GM18907 (cell line): ENCODE results near the gene RAPGEF3.

Experiments
- ATAC-seq: cut with Tn5 transposase; IDR thresholded peaks from one replicate; pipeline ENCODE4 v1.9.1; 2021; ENCODE audit warnings: mild to moderate bottlenecking, moderate library complexity; ENCODE audit not compliant: unreplicated experiment

The RAPGEF3 gene

DNA sequence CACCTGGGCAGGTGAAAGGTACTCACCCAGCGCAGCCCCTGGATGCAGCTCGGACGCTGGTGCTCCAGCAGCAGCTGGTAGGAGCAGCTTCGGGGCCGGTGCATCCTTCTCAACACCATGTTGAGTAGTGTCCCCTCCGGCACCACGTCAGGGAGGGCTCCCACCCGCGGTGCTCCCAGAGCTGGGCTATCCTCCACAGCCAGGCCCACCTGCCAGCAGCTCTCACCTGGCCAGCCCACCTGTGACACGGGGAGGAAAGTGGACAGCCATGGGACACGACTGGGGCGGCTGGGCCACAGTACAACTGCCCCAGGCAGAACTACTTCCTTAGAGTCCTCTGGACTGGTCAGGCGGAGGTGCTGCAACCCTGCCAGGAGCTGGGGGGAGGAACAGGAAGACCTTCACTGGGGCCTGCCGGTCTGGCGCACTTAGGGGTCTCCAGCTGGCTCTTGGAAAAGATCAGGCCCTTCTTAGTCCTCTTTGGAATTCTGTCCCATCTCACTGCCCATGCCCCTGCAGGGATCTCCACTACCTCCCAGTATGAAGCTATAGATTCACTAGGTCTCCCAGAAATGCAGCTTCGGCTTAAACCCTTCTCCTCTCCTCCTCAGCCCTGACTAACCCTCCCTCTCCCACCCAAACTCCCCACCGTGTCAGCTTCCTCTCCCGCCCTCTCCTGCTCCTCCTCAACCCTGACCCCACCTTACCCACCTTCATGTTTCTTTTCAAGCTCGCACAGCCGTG is 668 bp downstream of the RAPGEF3 start:
- no peak for ATAC-seq

DNA sequence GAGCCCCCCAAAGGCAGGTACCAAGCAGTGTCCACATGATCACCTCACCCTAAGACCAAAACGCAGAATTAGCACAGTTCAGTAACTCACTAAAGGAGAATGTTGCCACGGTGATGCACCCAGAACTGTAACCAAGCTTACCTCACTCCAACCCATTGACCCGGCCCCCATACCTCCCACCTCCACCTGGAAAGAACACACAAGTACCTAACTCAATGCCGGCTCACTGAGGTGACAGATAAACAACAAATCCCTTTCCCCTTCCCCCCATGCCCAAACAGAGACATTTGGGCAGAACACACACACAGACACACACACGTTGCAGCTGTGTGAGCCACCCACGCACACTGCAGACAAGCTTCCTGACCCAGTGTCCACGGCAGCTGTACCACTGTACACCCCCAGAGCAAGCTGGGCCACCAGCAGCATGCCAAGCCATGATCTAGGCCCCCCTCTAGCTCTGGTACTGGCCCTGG is 1.3 kb downstream of the RAPGEF3 start:
- ATAC-seq = no peak

DNA sequence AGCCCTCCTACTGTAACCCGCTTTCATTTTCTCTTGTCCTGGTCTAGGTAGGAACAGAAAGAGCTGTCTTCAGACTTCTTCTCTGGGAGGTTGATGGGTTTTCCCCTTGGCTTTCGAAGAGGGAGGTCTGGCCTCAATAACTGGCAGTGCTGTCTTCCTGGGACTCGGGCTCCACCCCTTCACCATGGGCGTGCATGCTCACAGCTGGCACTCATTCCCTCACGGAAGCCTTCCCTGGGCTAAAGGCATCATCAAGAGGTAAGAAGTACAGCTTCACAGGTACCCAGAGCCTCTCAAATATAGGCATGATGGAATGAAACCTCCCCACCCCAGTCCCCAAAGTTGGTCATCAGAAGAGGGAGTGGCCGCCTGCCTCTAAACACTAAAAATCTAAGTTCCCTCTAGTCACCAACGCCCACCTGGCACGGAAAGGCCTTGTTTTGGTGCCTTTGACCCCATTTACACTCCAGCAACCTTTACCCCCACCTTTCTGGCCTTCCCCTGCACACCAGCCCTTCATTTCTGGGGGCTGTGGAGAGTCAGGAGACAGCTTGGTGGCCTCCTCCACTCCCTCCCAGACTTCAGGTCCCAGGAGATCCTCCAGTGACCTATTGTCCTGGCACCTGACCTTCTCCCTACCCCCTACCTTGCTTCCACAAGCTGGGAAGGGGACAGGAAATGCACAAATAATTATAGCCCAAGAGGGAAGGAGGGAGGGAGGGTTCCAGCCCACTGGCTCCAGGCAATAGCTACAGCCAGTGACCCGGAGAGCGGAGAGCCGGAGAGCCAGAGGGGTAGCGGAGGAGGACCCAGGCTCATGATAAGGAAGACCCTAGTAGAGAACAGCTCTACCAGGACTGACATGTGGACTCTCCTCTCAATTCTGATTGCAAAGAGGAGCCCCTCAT is 2.8 kb downstream of the RAPGEF3 start:
- peak; percentile 70 for ATAC-seq

DNA sequence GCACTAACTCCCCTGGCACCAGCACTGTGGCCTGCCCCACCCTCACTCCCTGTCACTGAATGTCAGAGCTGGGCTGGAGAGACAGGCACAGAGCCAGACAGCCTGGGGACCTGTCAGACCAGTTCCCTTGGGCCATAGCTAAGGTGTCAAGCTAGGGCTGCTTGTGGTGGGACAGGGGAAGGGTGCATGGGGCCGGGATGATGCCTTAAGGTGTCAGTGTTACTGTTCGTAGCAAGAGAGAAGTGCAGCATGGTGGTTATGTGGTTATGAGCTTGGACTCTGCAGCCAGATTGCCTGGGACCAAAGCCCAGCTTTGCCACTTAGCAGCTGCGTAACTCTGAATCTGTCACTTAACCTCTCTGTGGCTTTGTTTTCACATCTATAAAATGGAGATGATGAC is 3.8 kb downstream of the RAPGEF3 start:
- ATAC-seq = peak; percentile 19

DNA sequence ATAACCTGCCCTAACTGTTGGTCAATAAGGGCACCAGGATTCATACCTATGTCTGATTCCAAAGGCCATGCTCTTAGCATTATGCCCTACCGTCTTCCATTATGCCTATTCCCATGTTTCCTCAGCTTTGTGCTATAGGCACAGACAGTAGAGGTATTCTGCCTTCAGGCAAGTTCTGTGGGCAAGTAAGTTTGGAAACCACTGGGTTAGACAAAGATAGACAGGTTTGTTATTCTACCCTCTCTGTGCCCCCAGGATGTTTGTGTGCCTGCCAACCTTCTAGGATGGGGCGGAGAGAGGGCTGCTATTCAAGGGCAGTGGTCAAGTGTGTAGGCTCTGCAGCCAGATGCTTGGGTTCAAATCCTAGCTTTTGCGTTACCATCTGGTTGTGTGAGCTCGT is 4.6 kb downstream of the RAPGEF3 start:
- no peak for ATAC-seq

DNA sequence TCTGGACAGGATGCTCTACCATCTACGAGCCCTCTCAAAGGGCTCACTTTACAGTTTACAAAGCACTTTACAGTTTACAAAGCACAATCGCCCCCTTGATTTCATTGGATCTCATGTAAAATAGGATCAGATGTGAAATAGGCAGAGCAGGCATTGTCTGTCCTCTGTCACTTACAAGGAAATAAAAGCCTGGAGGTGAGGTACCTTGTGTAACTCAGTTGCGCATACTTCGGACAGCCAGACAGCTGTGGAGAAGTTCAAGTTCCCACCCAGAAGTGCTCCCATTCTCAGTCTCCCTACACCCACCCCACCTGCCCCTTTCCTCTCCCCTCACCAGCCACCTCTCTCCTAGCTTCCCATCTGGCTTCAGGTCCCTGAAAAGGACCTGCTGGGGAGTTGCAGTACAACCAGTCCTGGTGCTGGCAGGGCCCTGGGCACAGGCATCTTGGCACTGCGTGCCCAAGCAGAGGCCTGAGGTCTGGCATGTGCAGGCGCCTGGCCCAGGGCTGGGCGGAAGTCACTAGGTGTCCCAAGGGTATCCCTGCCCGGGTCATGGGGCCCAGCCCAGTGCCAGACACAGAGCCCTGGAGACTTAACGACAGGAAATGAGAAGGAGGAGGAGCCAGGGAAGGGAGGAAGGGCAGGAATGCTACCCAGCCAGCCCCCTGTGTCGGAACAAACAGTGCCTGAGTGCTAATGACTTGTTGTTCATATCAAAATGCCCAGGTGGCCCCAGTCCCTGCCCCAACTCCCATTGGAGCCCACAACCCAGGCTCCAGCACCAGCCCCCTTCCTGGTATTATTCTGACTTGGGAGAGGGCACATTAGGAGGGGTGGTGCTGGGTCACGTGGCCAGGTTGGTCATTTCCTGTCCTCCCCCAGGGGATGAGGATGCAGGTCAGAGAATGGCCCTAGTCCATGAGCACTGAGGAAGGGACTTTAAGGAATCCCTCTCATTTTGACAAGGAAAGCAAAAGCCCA is 5.4 kb downstream of the RAPGEF3 start:
- ATAC-seq = no peak

DNA sequence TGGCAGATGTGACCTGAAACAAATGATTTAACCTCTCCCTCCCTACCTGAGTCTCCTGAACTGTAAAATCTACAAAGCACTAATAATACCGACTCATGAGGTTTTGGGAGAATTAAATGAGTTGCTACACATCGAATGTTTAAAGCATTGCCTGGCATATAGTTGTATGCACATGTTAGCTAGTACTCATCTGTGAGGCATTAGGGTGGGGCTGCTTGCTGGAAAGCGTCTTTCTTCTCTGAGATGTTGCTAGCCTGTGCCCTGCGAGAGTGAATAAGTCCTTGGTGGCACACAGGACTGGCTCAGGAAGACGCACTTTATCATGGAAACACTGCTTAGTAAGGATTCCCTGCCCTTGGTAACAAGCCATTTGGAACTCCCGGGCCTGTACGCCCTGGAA is 6.1 kb downstream of the RAPGEF3 start:
- no peak for ATAC-seq

DNA sequence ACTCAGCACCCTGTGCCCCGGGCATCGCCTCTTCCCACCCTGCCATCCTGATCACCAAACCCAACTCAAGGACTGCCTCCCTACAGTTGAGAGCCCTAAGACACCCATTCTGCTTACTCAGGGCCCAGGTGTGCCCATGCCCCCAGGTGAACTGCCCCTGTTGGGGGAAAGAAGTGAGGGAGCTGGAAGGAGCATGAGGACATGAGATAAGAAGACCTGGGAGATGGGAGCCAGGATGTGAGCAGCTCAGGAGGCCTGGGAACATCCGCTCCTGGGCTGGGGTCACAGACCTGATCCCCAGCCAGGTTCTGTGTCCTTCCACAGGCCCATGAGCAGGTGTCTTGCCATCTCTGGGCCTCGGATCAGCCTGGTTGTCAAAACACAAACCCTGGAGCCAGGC is 6.6 kb downstream of the RAPGEF3 start:
- ATAC-seq = no peak

DNA sequence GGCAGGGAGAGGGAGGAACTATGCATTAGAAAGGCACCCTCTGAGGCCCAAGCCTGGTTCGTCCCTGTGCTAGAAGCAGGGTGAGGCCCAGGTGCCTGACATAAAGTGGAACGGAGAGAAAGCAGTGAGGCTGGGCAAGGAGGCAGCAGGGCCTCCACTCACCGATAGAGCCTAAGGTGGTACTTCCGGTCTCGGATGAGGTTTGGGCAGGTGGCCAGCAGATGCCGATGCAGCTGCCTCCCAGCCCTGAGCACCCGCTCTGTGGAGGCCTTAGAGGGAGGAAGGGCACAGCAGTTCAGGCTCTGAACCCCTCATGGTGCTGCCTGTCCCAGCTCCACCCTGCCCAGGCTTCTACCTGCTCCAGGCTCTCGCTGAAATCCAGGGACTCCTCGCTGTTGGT is 7.1 kb downstream of the RAPGEF3 start:
- ATAC-seq = no peak

DNA sequence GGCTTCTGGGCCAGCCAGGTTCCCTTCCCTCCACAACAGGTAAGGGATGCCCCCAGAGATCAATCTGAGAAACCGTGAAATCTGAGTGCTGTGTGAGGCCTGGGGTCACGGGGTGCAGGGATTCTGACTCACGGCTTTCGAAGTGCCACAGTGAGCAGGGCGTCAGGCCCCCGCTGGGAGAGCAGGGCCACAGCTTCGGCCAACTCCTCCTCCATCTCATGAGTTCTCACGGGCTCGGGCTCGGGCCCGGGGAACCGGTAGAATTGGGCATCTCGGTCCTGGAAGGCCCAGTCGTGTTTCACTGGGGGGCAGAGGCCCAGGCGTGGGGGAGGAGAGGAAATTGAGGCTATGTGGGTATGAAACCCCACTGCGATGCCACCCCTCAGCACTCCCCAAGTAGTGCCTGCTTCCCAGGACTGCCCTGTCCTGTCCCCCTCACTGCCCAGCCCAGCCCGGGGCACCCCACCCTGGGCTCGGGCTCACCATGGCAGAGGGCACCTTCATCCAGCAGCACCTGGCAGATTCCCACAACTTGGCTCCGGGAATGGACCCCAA is 7.7 kb downstream of the RAPGEF3 start:
- ATAC-seq = no peak

DNA sequence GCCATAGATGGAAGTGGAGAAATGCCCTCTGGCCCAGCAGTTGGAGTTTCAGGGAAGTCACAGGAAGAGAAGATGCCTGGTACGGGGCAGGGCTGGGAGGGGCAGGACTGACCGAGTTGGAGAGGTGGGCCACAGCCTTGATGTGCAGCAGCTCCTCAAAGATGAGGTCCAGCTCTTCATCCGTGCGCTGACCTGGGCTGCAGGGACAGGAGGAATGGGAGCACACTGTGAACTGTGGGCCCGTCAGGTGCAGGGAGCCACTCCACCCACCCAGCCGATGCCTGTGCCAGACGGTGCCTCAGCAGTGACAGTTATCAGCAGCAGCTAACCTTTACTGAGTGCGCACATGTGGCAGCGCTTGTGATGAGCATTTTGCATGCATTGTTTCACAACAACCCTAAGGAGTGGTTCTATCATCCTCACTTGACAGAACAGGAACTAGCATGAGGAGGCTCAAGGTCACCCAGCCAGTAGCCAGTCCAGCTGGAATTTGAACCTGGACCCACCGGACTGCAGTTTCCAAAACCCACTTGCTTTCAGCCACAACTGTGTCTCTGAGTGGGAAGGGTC is 8.4 kb downstream of the RAPGEF3 start:
- ATAC-seq = no peak

DNA sequence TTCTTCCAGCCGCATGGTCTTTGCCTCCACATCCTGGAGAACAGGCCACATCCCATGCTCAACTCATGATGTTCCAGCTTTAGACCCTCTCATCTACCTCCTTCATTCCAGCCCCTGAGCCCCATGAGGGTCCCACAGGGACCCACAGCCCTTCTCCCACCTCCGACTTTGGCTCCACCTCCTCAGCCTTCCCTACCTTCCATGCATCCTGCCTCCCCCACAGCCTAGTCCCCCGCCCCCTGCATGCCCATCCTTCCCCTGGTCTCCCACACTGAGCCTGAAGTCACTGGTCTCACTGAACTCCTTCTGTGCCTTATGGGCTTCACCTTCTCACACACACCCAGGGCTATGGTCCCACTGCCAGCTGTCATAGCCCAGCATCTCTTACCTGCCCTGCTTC is 9.8 kb downstream of the RAPGEF3 start:
- ATAC-seq = no peak

DNA sequence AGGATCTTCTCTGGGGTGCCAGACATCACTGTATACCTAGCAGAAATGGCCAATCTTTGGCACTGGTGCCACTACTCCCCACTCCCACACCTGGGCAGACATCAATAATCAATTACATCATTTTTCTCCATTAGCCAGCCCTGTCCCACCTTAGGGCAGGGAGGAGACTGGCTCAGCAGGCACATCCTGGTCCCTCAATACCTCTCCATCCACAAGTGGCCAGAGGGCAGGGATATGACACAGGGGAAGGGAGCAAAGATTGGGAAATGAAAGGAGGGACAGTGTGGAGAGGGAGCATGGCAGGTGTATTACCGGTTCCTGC is 10.2 kb downstream of the RAPGEF3 start:
- ATAC-seq = no peak

DNA sequence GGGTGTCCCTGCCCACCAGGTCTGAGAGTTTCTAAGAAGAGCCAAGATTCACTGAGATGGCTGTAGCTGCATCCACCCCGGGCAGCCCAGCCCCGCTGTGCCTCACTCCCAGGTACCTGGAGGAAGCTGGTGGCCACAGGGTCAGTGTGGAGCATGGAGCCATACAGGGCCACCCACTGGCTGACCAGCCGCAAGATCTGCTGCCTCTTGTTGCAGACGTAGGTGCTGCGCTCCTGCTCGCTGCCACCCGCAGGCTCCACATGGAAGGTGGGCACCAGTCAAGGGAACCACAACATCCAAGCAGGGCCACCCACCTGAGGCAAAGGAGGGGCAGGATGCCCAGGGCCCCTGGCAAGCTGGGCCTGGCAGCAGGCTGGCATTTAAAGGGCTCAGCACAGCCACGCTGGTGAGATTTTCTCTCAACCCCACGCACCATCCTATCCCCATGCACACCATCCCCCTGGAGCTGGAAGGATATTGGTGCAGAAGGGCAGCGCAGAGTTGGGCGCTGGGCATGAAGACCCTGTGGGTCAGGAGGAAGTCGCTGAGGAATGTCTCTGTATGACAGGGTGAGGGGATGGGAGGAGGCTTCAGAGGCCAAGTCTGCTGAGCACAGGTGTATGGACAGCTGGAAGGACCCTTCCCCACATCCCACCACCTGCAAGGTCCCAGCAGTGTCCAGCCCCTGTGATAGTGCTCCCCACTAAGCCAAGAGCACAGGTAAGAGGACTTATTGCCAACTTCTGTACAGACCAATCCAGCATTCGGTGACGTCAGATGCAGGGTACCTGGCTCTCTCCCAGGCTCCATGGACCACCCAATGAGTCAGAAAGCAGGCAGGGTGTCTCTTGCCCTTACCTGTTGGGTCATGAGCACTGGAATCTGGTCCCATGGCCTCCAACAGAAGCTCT is 10.8 kb downstream of the RAPGEF3 start:
- no peak for ATAC-seq

DNA sequence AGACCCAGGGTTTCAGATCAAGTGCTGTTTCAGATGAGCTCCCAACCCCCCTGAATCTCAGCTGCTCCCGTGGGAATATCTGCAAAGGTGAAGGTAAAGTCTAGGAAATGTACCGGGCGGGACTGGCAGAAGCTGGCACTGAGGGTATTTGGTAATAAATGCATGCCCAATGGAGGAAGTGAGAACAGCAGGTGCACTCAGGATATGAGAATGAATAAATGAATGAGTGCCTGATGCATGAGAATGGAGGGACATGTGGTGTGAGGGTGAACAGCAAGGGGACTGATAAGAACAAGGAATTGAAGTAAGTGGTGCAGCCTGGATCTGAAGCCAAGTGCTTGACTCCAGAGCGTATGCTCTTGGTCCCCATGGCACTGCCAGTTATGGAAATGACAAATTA is 11.6 kb downstream of the RAPGEF3 start:
- peak; percentile 35 for ATAC-seq

DNA sequence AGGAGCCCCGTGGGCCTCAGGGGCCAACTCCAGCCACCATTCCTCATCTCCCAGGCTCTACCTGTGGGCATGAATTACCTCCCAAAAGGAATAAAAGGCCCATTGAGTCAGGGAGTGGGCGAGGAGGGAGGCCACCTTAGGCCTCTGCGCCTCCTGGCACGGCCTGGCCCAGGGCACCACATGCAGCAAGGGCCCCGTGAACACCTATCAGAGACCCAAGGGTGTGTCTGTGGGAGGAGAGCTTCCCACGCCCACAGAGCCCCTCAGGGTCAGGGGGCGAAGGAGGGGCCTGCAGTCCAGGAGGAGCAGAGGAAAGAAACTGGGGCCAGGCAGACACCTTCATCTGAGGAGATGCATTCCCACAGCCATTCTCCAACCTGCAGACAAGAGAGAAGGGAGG is 12.2 kb downstream of the RAPGEF3 start:
- no peak for ATAC-seq

DNA sequence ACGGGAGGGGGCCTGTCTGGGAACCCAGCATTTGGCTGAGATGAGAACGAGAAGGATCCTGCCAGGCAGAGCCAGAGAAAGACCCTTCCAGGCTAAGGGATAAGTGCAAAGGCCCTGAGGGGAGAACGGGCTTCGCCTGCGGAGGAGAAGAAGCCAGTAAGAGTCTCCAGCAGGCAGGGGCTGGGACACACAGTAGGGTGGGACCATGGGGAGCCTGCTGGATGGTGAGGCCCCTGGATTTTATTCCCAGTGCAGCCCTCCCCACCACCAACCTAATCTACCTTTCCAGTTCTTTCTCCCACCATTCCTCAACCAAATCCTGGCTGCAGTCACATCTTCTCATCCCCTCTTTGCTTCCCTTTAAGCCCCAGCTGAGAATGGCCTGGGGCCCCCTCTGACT is 12.6 kb downstream of the RAPGEF3 start:
- no peak for ATAC-seq

DNA sequence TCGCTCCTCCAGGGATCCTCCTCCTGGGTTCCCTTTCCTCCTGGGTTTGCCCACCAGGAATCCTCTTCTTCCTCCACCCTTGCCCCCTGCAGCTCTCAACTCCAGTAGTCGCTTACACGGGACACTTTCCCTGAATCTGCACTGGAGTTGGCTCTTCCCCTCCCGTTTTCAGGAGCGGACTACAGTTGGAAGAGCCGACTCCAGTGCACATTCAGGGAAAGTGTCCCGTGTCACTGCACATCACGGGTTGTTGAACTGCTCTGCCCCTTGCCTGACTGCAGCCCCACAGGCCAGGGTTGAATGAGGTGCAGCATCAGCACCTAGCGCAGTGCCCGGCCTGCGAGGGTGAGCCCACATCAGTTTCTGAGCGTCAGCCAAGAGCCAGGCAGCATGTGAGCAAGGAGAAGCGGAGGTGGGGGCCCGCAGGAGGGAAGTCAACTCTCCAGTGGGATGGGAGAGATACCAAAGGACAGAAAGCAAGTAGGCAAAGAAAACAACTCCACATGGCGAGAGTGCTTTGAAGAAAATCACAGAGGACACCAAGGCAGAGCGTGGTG is 13.1 kb downstream of the RAPGEF3 start:
- no peak for ATAC-seq

DNA sequence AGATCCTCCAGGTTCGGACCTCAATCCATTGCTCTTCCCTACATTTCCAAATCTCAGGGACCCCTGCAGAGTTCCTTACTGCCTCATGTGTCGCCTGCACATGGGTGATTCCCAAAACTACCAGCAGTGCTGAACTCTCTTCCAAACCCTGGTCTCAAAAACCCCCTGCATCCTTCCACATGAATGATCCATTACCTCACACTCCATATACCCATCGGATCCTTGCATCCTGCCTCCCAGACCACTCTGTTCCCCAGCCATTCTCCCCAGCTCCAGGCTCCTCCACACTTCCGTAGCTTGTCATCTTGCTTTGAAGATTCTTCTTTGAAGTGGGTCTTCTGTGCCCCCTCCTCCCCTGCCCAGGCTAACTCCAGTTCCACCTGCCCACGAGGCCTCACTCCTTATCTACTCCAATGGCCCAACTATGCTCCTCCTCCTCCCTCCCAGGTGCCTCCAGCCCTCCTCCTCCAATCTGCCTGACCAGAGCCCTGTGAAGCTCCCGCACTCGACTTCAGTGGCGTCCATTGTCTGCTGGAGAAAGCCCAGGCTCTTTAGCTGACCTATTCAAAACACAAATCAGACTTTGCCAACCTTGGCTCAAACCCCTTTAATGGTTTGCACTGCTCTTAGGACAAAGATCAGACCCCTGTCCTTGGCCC is 13.8 kb downstream of the RAPGEF3 start:
- no peak for ATAC-seq
